ENCODE measurements around the gene PHB1.

The PHB1 gene

GRCh38 chr17:49414622-49415350 lies at the start of gene PHB1:
TSS of gene PHB1 (minus strand) at chr17:49414882. CDS start at chr17:49413264, 1,618 bp downstream.
- DNase-seq, result peak; percentile 72

GRCh38 chr17:49464049-49464448 lies 49.4 kb upstream of the PHB1 start:
- no peak for DNase-seq

- no peak for DNase-seq
Measured at GRCh38 chr17:49461580-49461979, 46.9 kb upstream of the PHB1 start.

GRCh38 chr17:49460401-49460800 lies 45.7 kb upstream of the PHB1 start:
- no peak for DNase-seq

GRCh38 chr17:49459401-49459984 lies 44.8 kb upstream of the PHB1 start:
- no peak for DNase-seq

- no peak for DNase-seq
Measured at GRCh38 chr17:49457564-49458535, 43.2 kb upstream of the PHB1 start.

GRCh38 chr17:49456183-49456965 lies 41.7 kb upstream of the PHB1 start:
- DNase-seq, result no peak

GRCh38 chr17:49455272-49455861 lies 40.7 kb upstream of the PHB1 start:
- DNase-seq, result no peak

- DNase-seq, result no peak
Measured at GRCh38 chr17:49454050-49454449, 39.4 kb upstream of the PHB1 start.

GRCh38 chr17:49452661-49453060 lies 38.0 kb upstream of the PHB1 start:
- no peak for DNase-seq

- no peak for DNase-seq
Measured at GRCh38 chr17:49452201-49452600, 37.5 kb upstream of the PHB1 start.

- no peak for DNase-seq
Measured at GRCh38 chr17:49450735-49451134, 36.1 kb upstream of the PHB1 start.

- DNase-seq, result no peak
Measured at GRCh38 chr17:49450181-49450580, 35.5 kb upstream of the PHB1 start.

- DNase-seq, result no peak
Measured at GRCh38 chr17:49447628-49448302, 33.1 kb upstream of the PHB1 start.

GRCh38 chr17:49445591-49445990 lies 30.9 kb upstream of the PHB1 start:
- DNase-seq, result no peak

- DNase-seq, result no peak
Measured at GRCh38 chr17:49444384-49444783, 29.7 kb upstream of the PHB1 start.

- no peak for DNase-seq
Measured at GRCh38 chr17:49443862-49444261, 29.2 kb upstream of the PHB1 start.

- no peak for DNase-seq
Measured at GRCh38 chr17:49442041-49442440, 27.4 kb upstream of the PHB1 start.

GRCh38 chr17:49441578-49441977 lies 26.9 kb upstream of the PHB1 start:
- DNase-seq, result no peak

GRCh38 chr17:49440581-49440980 lies 25.9 kb upstream of the PHB1 start:
- DNase-seq, result no peak

GRCh38 chr17:49439673-49440571 lies 25.2 kb upstream of the PHB1 start:
- DNase-seq, result peak; percentile 3

All from 8988T (cell line).